ENCODE measurements around the gene JMJD7.

DNA sequence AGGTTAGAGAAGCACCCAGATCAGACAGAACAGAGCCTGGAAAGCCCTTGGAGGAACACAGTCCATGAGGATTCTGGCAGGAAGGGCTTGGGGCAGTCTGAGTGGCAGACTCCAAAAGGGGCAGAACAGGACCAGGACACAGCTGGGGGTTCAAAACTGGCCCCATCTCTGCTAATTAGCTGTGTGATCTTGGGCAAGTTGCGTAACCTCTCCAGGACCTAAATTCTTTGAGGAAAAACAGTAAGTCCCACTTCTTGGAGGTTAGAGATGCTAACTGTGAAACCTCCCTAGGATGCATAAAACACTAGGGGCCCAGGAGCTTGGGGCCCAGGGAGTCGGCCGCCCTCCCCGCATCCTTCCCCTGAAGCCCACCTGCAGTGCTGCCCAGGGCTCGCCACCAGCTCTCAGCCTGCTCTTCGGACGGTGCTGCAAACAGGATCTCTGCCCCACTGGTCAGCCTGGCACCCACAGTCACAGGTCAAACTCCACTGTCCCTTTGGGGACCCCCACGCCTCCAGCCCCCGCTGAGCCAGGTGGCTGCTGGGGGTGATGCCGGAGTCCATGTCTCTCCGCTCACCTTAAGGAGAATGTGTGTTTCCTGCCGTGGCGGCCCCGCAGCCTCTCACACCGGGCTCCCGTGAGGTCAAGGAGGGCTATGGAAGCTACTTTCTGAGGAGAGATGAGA is 22.7 kb downstream of the JMJD7 start:
- TF ChIP-seq, protein P1, sequence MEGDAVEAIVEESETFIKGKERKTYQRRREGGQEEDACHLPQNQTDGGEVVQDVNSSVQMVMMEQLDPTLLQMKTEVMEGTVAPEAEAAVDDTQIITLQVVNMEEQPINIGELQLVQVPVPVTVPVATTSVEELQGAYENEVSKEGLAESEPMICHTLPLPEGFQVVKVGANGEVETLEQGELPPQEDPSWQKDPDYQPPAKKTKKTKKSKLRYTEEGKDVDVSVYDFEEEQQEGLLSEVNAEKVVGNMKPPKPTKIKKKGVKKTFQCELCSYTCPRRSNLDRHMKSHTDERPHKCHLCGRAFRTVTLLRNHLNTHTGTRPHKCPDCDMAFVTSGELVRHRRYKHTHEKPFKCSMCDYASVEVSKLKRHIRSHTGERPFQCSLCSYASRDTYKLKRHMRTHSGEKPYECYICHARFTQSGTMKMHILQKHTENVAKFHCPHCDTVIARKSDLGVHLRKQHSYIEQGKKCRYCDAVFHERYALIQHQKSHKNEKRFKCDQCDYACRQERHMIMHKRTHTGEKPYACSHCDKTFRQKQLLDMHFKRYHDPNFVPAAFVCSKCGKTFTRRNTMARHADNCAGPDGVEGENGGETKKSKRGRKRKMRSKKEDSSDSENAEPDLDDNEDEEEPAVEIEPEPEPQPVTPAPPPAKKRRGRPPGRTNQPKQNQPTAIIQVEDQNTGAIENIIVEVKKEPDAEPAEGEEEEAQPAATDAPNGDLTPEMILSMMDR (IDR thresholded peaks at IDR 0.05; ENCODE audit: low read depth, low read length, poor library complexity, severe bottlenecking): no peak
- no peak for TF ChIP-seq EZH2phosphoT487 (IDR thresholded peaks at IDR 0.05; ENCODE audit: borderline replicate concordance, low read length)

Data from DOHH2 (cell line).